Activated CD4-positive, alpha-beta T cell treated with anti-CD3 and anti-CD28 coated beads, Interleukin-2, amount 50 U/mL, for 1 hour (primary cell): ENCODE data around the gene TTLL11.

ENCODE experiments used
- DNase-seq: peaks from one replicate; pipeline ENCODE4 v3.0.0-alpha.2; 2020

Gene TTLL11

DNA sequence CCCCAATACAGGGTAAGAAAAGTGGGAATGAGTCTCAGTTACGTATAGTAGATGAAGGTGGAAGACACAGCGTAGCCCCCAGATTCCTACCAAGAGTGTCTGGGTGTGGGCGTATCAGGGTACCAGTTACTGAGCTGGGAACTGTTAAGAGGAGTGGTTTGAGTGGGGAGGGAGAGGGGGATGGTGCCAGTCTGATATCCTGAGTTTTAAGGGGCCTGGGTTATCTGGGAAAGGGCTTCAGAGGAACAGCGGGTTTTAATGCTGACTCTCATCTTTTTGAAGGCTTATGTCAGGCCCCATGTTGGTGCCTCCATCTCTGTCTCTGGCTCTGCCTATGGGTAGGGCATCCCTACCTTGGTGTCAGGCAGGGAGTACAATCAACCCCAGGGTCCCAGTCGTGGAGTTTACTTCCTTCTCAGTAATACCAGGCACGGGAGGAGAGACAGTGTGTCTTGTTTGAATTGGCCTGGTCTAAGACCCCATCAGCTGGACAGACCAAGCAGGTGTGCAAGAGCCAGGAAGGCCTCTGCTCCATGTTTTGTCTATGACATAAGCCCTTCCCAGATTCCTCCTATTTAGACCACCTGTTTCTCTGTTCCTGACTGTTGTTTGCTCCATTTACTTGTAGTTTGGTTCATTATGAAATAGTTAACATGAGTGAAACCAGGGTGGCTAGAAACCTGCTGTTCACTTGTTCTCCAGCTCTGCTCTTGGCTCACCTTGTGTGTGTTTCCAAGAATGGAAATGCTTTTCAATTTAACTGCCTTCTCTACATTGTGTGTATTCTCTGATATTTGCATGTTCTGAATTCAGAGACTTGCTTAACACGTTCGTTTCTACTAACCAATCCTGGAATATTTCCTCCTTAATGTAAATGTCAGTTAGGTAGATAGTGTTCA is 316.1 kb downstream of the TTLL11 start:
- no peak for DNase-seq

DNA sequence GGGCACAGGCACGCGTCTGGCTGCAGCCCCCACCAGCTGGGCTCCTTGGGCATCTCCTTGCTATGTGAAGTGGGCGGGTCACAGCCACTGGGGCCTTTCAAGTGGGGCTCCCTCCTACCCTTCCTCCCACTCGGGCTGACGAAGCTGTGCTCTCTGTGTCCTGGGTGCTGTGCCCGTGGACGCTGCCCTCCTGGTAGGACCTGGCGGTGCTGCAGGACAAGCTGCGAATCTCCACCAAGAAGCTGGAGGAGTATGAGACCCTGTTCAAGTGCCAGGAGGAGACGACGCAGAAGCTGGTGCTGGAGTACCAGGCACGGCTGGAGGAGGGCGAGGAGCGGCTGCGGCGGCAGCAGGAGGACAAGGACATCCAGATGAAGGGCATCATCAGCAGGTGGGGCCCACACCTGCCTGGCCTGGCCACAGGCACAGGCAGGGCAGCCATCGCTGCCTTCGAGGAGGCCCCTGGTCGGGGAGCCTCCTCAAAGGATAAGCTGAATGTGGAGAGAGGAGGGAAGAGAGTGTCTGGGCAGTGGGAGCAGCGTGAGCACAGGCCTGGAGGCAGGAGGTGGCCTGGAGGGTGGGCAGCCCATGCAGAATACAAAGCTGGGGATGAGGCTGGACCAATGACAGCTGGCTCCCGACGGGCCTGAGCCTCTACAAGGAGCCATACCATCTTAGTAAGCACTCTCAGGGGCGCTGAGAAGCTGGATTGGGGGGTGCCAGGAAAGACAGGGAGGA is 316.9 kb downstream of the TTLL11 start:
- no peak for DNase-seq

GRCh38 chr9:121774715-121775613 is 318.1 kb downstream of the TTLL11 start:
- no peak for DNase-seq

GRCh38 chr9:121773954-121774714 is 319.0 kb downstream of the TTLL11 start:
- no peak for DNase-seq

DNA sequence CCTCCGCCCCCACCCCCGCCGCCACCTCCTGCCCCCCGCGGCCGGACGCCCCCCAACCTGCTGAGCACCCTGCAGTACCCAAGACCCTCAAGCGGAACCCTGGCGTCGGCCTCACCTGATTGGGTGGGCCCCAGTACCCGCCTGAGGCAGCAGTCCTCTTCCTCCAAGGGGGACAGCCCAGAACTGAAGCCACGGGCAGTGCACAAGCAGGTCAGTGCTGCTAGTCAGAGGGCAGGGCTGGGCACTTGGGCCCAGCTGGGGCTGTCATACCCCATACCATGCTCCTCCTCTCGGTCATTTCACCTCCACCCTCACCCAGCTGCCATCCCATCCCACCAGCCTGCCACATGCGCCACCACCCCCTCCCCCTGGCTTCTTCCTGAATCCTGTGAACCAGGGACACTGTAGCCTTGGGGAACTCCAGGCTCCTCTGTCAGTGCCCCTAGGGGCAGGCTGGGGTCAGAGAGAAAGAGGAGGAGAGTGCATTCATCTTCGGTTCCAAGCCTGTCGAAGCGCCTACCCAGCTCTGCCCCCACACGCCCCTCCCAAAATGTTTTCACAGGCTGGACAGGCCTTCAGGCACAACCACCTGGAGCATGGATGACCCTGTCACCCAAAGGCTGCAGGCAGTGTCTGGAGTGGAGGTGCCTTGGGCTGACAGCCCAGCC is 319.7 kb downstream of the TTLL11 start:
- no peak for DNase-seq

DNA sequence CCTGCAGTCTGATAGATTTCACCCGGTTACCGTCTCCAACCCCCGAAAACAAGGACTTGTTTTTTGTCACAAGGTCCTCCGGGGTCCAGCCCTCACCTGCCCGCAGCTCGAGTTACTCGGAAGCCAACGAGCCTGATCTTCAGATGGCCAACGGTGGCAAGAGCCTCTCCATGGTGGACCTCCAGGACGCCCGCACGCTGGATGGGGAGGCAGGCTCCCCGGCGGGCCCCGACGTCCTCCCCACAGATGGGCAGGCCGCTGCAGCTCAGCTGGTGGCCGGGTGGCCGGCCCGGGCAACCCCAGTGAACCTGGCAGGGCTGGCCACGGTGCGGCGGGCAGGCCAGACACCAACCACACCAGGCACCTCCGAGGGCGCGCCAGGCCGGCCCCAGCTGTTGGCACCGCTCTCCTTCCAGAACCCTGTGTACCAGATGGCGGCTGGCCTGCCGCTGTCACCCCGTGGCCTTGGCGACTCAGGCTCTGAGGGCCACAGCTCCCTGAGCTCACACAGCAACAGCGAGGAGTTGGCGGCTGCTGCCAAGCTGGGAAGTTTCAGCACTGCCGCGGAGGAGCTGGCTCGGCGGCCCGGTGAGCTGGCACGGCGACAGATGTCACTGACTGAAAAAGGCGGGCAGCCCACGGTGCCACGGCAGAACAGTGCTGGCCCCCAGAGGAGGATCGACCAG is 320.4 kb downstream of the TTLL11 start:
- DNase-seq = no peak
